Memory B cell (primary cell): ENCODE results near the gene SNX25.
"Not testable (repeated sequence)": the region's sequence is repeated elsewhere in the genome, so short reads cannot be mapped to it uniquely, and the experiment has no call there.

Experiments used
- ATAC-seq: fragments of 150-1000 bp; cut with Tn5 transposase; 2 replicates; pipeline ENCODE4 v1.10.0; 2021; ENCODE audit warnings: low read depth, mild to moderate bottlenecking, moderate library complexity
- DNase-seq, 2 donors: peaks; one replicate each; pipeline ENCODE4 v3.0.0; 2022; ENCODE audit warnings: low spot score in 2 of 2
- H3K27ac Mint-ChIP-seq: one replicate; pipeline ENCODE4 v1.8.0; 2022; ENCODE audit warnings: mild to moderate bottlenecking, moderate library complexity, mixed read lengths
- H3K27me3 Mint-ChIP-seq: one replicate; pipeline ENCODE4 v1.8.0; 2022; ENCODE audit warnings: mixed read lengths
- H3K36me3 Mint-ChIP-seq: one replicate; pipeline ENCODE4 v1.8.0; 2022; ENCODE audit warnings: mild to moderate bottlenecking, mixed read lengths
- H3K4me1 Mint-ChIP-seq: one replicate; pipeline ENCODE4 v1.8.0; 2022; ENCODE audit warnings: mixed read lengths
- H3K4me3 Mint-ChIP-seq: one replicate; pipeline ENCODE4 v1.8.0; 2022; ENCODE audit warnings: mild to moderate bottlenecking, moderate library complexity, mixed read lengths
- H3K9me3 Mint-ChIP-seq: one replicate; pipeline ENCODE4 v1.8.0; 2022; ENCODE audit warnings: mixed read lengths

The SNX25 gene

GRCh38 chr4:185357733-185358440, 148.5 kb downstream of the SNX25 start:
- peak overlapping the region; percentile 58 for H3K27ac Mint-ChIP-seq
- no peaks in the 10 kb centered on the region for H3K9me3 Mint-ChIP-seq
- H3K36me3 Mint-ChIP-seq = peaks cover 25% of the 10 kb centered on the region
- H3K27me3 Mint-ChIP-seq = no peaks in the 10 kb centered on the region
- DNase-seq (no peak), ATAC-seq (no peak)
- no peaks in the 10 kb centered on the region for H3K4me1 Mint-ChIP-seq
- no peak overlapping the region for H3K4me3 Mint-ChIP-seq

GRCh38 chr4:185358514-185358913, 149.1 kb downstream of the SNX25 start:
- ATAC-seq = peak; percentile 60
- Mint-ChIP-seq H3K4me3 (no peak overlapping the region), H3K4me1 (no peaks in the 10 kb centered on the region), H3K9me3 (no peaks in the 10 kb centered on the region), H3K27me3 (no peaks in the 10 kb centered on the region), H3K36me3 (peaks cover 23% of the 10 kb centered on the region), H3K27ac (no peak overlapping the region)
- no peak for DNase-seq

DNA sequence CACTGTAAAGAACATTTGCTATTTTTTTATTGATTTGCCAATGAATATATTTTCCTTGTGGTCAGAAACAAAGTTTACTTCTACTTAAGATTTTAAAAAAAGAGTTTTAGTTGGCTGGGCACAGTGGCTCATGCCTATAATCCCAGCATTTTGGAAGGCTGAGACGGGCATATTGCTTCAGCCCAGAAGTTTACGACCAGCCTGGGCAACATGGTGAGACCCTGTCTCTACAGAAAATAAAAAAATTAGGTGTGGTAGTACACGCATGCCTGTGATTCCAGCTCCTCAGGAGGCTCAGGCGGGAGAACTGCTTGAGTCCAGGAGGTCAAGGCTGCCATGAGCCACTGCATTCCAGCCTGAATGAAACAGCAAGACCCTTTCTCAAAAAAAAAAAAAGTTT, 149.6 kb downstream of the SNX25 start:
- Mint-ChIP-seq H3K27me3 (no peaks in the 10 kb centered on the region), H3K36me3 (peaks cover 22% of the 10 kb centered on the region), H3K9me3 (no peaks in the 10 kb centered on the region), H3K4me3 (no peak overlapping the region), H3K4me1 (no peaks in the 10 kb centered on the region), H3K27ac (no peak overlapping the region)
- no peak for DNase-seq
- ATAC-seq = no peak

DNA sequence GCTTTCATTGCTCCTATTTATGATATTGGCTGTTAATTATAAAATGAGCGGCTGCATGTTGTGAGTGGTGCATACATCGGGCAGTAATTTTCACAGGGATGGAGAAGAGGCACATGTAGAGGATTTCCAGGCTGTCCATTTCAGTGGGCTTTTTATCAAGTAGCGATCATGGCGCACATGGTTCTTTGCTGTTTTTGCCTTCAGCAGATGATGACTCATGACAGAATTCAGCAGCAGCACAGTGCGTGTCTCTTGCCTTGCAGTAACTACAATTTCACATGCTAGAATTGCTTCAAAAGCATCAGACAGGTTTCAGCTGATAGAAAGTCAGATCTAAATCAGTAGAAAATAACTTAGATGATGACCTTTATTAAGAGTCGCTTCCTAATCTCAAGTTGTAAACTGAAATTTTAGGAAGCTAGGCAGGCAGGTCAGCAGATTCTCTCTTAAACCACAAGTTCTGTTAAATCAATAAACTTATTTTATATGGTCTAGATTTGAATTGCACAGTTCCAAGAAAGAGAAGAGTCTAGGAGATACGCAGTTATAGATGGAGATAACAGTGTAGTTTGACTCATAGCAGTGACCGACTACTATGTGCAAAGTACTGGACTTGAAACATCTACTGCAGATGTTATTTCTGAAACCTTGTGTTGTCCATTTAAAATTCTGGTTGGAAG, 150.5 kb downstream of the SNX25 start:
- H3K4me1 Mint-ChIP-seq = no peaks in the 10 kb centered on the region
- no peak overlapping the region for H3K4me3 Mint-ChIP-seq
- DNase-seq (no peak), ATAC-seq (no peak)
- H3K9me3 Mint-ChIP-seq = no peaks in the 10 kb centered on the region
- no peaks in the 10 kb centered on the region for H3K27me3 Mint-ChIP-seq
- H3K36me3 Mint-ChIP-seq = peaks cover 18% of the 10 kb centered on the region
- H3K27ac Mint-ChIP-seq = no peak overlapping the region

- Mint-ChIP-seq H3K27ac (no peak overlapping the region), H3K9me3 (no peaks in the 10 kb centered on the region), H3K4me1 (no peaks in the 10 kb centered on the region), H3K27me3 (no peaks in the 10 kb centered on the region), H3K4me3 (no peak overlapping the region), H3K36me3 (peaks cover 18% of the 10 kb centered on the region)
- ATAC-seq (no peak), DNase-seq (no peak)
Measured at GRCh38 chr4:185361872-185362271, 152.5 kb downstream of the SNX25 start.

DNA sequence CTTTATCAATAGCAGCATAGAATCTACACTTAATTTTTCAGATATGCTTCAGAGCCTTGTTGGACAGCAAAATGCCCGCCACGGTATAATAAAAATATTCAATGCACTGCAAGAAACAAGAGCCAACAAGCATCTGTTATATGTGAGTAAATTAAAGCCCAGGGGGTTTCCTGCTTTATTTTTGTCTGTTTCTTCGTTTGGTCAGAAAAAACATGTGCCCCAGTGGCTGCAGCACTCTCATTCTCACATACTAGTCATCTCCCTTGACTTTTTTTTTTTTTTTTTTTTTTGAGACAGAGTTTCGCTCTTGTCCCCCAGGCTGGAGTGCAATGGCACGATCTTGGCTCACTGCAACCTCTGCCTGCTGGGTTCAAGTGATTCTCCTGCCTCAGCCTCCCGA, 153.2 kb downstream of the SNX25 start:
- H3K27ac Mint-ChIP-seq, H3K9me3 Mint-ChIP-seq: not testable (repeated sequence)

GRCh38 chr4:185363251-185363650, 153.9 kb downstream of the SNX25 start:
- DNase-seq (no peak), ATAC-seq (no peak)
- Mint-ChIP-seq H3K27ac (no peak overlapping the region), H3K36me3 (peaks cover 17% of the 10 kb centered on the region), H3K4me3 (no peak overlapping the region), H3K27me3 (no peaks in the 10 kb centered on the region), H3K9me3 (no peaks in the 10 kb centered on the region), H3K4me1 (no peaks in the 10 kb centered on the region)

More for the DNA sequence above, 153.2 kb downstream of the SNX25 start:
- H3K36me3 Mint-ChIP-seq = peaks cover 18% of the 10 kb centered on the region
- H3K4me1 Mint-ChIP-seq, H3K27me3 Mint-ChIP-seq, H3K4me3 Mint-ChIP-seq, DNase-seq, ATAC-seq: not testable (repeated sequence)

GRCh38 chr4:185364886-185365285, 155.5 kb downstream of the SNX25 start:
- no peak overlapping the region for H3K27ac Mint-ChIP-seq
- ATAC-seq = no peak
- H3K27me3 Mint-ChIP-seq = no peaks in the 10 kb centered on the region
- H3K4me1 Mint-ChIP-seq = no peaks in the 10 kb centered on the region
- no peak overlapping the region for H3K4me3 Mint-ChIP-seq
- DNase-seq = no peak
- H3K9me3 Mint-ChIP-seq = no peaks in the 10 kb centered on the region
- peaks cover 18% of the 10 kb centered on the region for H3K36me3 Mint-ChIP-seq

- ATAC-seq (no peak), DNase-seq (no peak)
- no peak overlapping the region for H3K4me3 Mint-ChIP-seq
- H3K9me3 Mint-ChIP-seq = no peaks in the 10 kb centered on the region
- no peaks in the 10 kb centered on the region for H3K27me3 Mint-ChIP-seq
- peaks cover 22% of the 10 kb centered on the region for H3K36me3 Mint-ChIP-seq
- no peak overlapping the region for H3K27ac Mint-ChIP-seq
- H3K4me1 Mint-ChIP-seq = no peaks in the 10 kb centered on the region
Measured at GRCh38 chr4:185369731-185370130, 160.3 kb downstream of the SNX25 start.

DNA sequence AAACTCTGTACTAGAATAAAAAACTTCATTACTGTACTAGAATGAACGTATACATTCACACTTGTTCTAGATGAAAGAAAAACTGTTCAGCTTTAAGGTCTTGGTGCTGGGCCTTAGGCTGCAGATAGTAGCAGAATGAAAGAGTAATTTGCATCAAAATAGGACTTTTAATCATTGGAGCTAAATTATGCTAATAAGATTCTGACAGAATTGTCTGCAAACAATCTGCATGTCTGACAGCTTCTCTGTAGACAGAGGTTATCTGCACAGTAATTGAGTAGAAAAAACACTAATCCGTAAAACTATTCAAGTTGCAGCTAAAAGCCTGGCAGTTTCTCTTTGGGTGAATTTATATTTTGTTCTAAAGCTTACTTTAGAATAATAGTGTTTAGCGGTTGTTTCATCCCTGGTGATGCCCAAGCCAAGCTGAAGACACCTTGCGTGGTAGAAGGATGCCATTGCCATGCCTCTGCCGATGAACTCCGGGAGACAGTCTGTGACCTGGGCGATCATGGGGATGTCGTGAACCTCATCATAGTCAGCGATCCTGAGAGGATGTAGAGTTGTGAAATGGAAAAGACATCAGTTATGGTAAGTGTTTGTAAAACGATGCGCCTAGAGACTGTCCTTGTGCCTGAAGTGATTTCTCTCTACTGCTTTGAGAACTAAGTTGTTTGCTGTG, 161.0 kb downstream of the SNX25 start:
- Mint-ChIP-seq H3K9me3 (no peaks in the 10 kb centered on the region), H3K27me3 (no peaks in the 10 kb centered on the region), H3K4me1 (no peaks in the 10 kb centered on the region), H3K36me3 (peaks cover 22% of the 10 kb centered on the region), H3K4me3 (no peak overlapping the region), H3K27ac (no peak overlapping the region)
- no peak for ATAC-seq
- no peak for DNase-seq

DNA sequence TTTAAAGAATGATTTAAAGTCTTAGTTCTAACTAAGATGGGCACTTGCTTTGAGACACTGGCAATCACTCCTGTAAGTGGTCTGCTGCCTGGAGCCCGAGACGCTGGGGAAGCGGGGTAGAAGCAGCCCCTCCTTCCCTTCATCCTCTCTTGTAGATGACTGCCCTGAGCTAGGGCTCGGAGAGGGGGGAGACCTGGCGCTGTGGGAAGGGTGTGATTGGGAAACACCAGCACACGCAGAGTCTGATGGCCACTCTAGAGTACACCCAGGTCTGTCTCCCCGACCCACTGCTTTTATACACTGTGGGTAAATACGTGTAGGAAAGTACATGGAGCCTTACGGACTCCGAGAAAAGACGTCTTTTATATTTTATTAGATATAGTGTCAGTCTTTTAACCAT, 162.3 kb downstream of the SNX25 start:
- no peak overlapping the region for H3K4me3 Mint-ChIP-seq
- H3K9me3 Mint-ChIP-seq = no peaks in the 10 kb centered on the region
- H3K27ac Mint-ChIP-seq = no peak overlapping the region
- DNase-seq = no peak
- ATAC-seq = no peak
- peaks cover 17% of the 10 kb centered on the region for H3K36me3 Mint-ChIP-seq
- H3K27me3 Mint-ChIP-seq = no peaks in the 10 kb centered on the region
- H3K4me1 Mint-ChIP-seq = no peaks in the 10 kb centered on the region

- Mint-ChIP-seq H3K27ac (no peak overlapping the region), H3K4me1 (no peaks in the 10 kb centered on the region), H3K36me3 (peaks cover 14% of the 10 kb centered on the region), H3K27me3 (no peaks in the 10 kb centered on the region), H3K4me3 (no peak overlapping the region), H3K9me3 (no peaks in the 10 kb centered on the region)
- DNase-seq (no peak), ATAC-seq (no peak)
Measured at GRCh38 chr4:185374027-185374426, 164.6 kb downstream of the SNX25 start.

DNA sequence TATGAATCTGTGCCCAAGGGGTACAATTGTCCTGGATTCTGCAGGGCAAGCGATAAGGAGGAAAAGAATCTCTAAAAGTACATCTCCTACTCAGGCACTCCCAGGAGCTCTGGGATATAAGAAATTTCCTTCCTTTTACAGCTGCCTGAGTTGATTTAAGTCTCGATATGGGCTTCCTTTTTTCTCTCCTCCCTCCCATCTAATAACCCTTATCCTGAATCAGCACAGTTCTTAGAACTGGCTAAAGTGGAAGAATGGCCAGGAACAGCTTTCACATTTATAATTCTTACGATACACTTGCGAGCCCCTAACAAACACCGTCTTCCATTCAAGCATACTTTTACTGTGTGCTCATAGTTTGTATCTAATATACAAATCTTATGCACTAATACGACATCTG, 165.2 kb downstream of the SNX25 start:
- Mint-ChIP-seq H3K27me3 (no peaks in the 10 kb centered on the region), H3K4me3 (no peak overlapping the region)

DNA sequence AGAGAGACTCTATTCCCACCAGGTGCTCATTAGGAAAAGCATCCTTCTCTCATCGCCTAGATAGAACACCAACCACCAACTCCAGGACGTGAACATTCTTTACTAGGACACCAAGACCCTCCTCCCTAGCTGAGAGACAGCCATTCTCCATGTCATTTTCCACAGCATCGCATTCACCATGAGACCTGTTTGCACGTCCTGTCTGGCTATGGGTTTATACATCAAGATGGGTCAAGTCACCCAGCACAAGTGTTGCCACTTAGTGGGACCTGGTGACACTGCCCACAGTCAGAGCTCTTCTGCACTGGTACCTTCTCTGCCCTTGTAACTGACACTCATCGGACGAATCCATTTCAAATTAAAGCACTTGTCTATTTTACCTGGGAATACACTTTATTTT, 168.9 kb downstream of the SNX25 start:
- DNase-seq = no peak
- Mint-ChIP-seq H3K9me3 (peaks cover 5% of the 10 kb centered on the region), H3K27ac (no peak overlapping the region), H3K4me1 (no peaks in the 10 kb centered on the region), H3K27me3 (no peaks in the 10 kb centered on the region), H3K36me3 (peaks cover 21% of the 10 kb centered on the region), H3K4me3 (no peak overlapping the region)
- ATAC-seq = no peak

More for the DNA sequence above, 165.2 kb downstream of the SNX25 start:
- Mint-ChIP-seq H3K27ac (no peak overlapping the region), H3K36me3 (peaks cover 14% of the 10 kb centered on the region), H3K4me1 (no peaks in the 10 kb centered on the region), H3K9me3 (no peaks in the 10 kb centered on the region)
- no peak for ATAC-seq
- no peak for DNase-seq
